ENCODE measurements around the gene OPRL1. TPM values are rescaled to one million over a fixed set of nuclear protein-coding genes. Genes with fewer than 3 reads are reported as not detected.
A peak's percentile ranks its signal among the peaks of the same experiment; 100 is the strongest.

Gene OPRL1
- total RNA-seq = 1.3 TPM
- long read RNA-seq, partial matches to known transcripts = 6 of 6 reads
- long read RNA-seq, other reads (novel, unspliced or antisense) = 0 of 6 reads

DNA sequence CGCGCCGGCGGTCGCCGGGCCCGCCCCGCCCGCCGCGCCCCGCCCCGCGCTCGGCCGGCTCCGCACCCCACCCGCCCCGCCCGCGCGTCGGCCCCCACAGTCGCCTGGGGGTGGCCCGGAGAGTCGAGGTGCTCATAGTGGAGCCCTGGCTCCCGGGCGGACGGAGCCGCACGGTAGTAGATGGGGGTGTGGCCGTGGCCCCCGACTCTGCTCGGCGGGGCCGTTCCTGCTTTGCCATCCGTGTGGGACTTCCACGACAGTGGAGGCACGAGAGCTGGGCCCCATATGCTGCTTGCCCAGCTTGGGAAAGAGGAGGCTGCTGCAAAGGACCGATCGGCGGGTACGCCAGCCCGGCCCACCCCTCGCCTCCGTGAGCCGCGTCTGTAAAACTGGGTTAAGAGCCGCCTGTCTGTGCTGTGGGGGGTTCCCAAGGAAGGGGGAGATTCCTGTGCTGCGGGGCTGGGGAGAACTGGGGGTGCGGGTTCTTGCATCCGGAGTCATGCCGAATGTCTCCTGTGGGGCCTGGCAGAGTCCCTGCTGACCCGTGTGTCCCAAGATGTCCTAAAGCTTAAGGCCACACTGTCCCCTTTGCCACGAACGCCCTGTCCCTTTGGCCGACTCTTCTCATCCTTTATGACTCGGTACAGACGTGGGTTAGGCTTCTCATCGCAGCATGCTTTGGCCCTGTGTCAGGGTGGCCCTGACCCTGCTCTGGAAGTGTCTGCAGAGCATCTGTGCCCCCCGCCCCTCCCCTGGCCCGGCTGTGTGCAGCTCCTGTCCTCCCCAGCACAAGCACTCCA, at the start of gene OPRL1:
Gene OPRL1, plus strand, starts transcription at position 70 of the 800 bp plus-strand sequence. CDS start 12,639 bp downstream, outside the sequence.
- no peak for DNase-seq (ENCODE audit: low spot score)

DNA sequence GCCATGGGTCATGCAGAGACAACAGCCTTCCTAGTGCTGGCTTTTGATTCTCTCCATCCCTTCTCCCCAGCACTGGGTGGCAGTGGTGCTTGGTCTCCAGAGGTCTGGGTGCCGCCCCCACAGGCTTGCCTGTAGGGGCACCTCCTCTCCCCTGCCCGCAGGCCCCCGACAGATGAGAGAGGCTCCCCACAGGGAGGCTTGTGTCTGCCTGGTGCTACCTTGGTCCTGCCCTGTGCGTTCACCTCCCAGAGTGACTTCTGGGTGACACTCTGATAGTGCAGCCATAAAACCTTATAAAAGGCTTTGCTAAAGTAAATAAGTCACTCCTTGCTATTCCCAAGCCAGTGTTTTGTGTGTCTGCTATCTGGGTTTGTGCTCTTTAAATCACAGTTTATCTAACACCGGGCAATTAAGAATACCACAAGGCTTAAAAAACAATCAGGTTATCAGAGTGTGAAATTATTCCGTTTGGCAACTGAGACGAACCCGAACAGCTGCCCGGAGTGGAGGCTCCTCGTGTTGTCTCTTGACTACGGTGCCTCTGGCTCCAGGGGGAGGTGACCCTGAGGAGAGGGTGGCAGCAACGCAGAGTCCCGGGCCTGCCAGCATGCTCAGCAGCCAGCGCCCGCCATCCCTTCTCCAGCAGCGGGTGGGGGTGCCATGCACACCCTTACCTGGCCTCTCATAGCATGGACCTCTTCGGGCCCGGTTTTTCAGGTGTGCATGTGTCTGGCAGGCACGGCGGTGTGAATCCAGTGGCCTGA, 49.3 kb upstream of the OPRL1 start:
- DNase-seq (ENCODE audit: low spot score) = no peak

- DNase-seq (ENCODE audit: low spot score) = no peak
These were observed 48.0 kb upstream of the OPRL1 start for GRCh38 chr20:64031822-64032314.

GRCh38 chr20:64032706-64033624, 46.9 kb upstream of the OPRL1 start:
- no peak for DNase-seq (ENCODE audit: low spot score)

DNA sequence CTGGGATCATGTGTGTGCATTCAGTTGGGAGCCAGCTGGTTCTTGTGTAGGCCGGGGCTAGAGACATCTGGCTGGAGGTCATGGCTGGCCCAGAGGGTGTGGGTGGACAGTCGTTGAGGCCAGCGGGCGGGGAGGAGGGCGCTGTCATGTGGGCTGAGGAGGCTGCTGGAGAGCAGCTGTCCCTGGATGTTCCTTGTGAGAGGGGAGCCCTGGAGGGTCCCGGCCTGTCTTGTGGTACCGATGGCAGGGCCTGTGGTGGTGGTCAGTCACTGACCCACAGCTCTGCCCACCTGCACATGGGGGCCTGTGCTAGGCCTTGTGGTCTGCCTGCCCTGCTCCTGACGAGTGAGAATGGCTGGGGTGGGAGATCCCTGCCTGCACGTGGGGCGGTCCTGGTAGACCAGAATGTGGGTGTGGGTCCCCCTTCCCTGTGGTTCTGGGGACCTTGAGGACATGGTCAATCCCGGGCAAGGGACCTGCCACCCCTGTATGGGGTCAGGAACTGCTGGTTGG, 45.8 kb upstream of the OPRL1 start:
- DNase-seq (ENCODE audit: low spot score) = no peak

DNA sequence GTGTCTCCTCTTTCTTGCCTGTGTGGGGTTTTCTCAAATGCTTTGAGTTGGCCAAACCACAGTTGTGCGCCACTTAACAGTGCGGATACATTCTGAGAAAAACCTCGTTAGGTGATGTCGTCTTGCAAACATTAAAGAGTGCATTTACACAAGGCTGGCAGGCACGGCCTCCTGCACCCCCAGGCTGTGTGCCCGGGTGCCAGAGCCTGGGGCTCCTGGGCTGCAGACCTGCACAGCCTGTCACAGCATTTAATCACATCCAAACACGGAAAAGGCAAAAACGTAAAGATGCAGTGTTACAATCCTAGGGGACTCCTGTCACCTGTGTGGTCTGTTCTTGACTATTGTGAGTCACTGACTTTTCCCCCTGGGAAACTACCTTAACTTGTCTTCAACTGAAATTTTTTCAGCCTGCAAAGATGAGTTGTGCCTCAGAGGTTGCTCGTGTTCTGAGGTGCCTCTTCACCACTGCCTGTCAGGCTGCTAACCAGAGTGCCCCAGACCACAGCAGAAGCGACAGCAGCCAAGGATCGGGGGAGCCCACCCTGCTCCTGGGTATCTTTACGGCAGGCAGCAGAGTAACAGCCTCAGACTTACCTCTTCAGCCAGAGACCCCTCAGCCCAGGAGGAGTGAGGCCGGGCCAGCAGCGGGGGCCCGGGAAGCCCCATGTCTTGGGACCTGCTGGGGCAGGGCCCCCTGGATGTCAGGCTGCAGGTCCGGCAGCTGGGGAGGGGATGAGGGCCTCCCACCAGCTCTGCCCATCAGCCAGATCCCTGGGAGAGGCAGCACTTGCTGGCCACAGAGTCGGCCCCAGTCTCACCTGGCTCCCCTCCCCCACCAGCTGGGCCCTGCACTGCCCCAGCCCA, 44.6 kb upstream of the OPRL1 start:
- no peak for DNase-seq (ENCODE audit: low spot score)

DNA sequence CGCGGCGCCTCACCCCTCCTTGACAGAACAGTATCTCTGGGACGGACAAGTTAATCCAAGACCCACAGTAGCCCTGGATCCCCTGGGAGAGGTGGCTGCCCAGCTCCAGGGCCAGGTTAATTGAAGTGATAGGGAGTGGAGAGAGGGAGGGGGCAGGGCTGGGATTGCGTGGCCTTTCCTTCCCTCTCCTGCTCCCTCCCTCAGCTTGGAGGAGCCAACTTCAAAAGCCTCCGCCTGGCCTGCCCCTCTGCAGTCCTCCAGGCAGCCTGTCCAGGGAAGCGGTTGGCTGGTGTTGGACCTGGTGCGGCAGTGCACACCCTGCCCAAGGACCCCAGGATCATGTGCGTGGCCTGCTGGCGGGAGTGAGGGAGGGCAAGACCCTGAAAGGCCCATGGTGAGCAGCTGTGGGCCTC, 43.9 kb upstream of the OPRL1 start, which contains the start of gene C20orf204:
Gene C20orf204, plus strand, starts transcription at position 250 of the 413 bp plus-strand sequence. Its CDS starts 142 bp downstream, at position 392.
- DNase-seq (ENCODE audit: low spot score) = no peak

- no peak for DNase-seq (ENCODE audit: low spot score)
These were observed 43.3 kb upstream of the OPRL1 start for GRCh38 chr20:64036346-64037198.

- no peak for DNase-seq (ENCODE audit: low spot score)
These were observed 42.7 kb upstream of the OPRL1 start for GRCh38 chr20:64037199-64037497.

GRCh38 chr20:64037498-64038213, 42.2 kb upstream of the OPRL1 start:
- no peak for DNase-seq (ENCODE audit: low spot score)

GRCh38 chr20:64038224-64038564, 41.7 kb upstream of the OPRL1 start:
- no peak for DNase-seq (ENCODE audit: low spot score)

- DNase-seq (ENCODE audit: low spot score) = peak; percentile 95
These were observed 41.2 kb upstream of the OPRL1 start for GRCh38 chr20:64038565-64039292.

DNA sequence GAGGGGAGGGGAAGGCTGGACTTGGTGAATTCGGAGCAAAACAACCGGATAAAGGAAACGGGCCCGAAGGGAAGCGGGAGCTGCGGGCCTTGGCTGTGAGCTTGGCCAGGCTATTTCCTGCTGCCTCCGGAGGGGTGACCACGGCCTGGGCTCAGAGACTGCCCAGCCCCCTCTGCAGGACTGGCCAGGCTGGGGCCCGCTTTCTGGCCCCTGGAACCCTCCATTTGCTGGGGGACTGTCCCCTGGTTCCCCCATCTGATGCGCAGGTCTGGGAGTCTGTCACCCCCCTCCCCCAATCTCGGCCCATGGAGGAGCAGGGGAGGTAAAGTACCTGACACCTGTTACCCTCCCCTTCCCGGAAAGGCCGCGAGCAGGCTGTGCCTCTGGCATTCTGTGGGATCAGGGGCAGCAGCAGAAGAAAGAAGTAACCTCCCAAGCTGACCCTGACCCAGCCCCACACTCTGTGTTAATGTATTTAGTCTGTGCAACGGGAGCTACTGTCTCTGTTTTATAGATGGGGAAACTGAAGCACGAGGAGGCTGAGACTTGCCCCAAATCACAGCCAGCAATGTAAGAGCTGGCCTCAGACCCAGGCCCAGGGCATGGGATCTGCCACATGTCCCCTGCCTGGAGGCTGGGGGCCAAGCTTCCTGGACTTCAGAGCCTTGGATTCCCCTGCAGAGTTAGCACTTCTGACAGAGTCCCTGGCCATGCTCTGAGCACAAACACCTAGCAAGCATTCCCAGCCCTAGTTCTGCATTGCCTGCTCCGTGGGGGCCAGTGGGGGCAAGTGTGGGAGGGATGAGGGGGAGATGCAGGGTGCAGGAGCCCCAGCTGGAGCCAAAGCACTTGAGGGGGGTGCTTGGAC, 40.4 kb upstream of the OPRL1 start:
- DNase-seq (ENCODE audit: low spot score) = no peak

DNA sequence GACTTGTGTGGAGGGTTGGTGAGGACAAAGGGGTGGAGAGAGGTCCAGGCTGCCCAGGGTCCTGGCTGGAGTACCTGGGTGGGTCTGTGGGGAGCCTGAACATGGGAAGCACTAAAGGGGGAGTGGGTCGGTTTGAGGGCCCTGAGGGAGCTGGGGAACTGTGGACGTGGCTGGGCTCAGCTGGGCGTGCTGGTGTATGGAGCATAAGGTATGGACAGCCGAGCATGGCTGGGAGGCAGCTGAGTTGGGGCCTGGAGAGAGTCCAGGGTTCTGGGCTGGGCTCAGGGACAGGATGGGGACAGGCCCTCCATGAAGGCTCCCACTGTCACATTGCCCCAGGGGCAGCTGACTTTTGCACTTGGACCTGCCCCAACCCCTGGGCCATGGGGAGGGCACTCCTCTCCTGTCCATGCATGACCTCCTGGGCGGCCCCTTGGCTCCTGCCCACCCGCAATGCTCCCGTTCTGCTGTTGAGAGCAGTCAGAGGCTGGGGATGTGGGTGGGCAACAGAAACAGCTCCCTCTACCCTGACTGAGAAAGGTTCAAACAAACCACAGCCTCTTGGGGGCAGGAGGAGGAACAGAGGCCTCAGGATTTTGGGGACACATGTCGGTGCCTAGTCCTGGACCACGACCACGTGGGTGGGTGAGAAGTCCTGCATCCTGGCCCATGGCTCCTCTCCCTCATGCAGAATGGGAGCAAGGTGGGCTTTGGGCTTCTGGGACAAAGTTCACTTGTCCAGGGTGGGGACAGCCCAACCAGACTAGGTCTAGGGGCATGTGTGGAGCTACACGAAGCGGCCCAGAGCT, 39.4 kb upstream of the OPRL1 start:
- DNase-seq (ENCODE audit: low spot score) = no peak

- no peak for DNase-seq (ENCODE audit: low spot score)
These were observed 38.7 kb upstream of the OPRL1 start for GRCh38 chr20:64041040-64041780.
